HG03066 (cell line): ENCODE measurements around the gene CPO.
"Not testable (repeated sequence)": the region's sequence is repeated elsewhere in the genome, so short reads cannot be mapped to it uniquely, and the experiment has no call there.

Source experiments
- ATAC-seq: cut with Tn5 transposase; IDR thresholded peaks from one replicate; pipeline ENCODE4 v1.9.1; 2021; ENCODE audit warnings: low read depth; ENCODE audit not compliant: unreplicated experiment

CPO gene

GRCh38 chr2:206939340-206939739 lies at the start of gene CPO:
Gene CPO (plus strand): TSS chr2:206939518. CDS start chr2:206939600, 82 bp downstream.
- no peak for ATAC-seq

GRCh38 chr2:206890179-206890578 lies 49.1 kb upstream of the CPO start:
- ATAC-seq: no peak

- ATAC-seq: no peak
Observed at GRCh38 chr2:206890926-206891325, 48.4 kb upstream of the CPO start.

DNA sequence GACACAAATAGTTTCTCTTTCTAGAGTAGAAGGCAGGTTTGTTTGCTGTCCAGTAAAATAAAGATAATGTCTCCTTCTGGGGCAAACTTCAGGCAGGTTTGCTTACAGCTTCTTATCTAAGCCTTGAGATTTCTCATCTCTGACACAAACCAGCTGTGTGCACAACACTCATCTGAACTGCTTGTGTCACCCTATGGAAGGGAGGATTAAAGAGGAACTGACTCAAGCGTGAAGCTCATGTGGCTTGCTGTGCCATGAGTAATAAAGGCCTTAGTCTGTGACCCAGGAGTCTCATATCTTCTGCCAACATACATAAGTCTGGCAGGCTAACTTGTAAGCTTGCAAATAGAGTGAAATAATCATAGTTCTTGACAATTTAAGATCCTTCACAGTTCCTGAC lies 24.2 kb upstream of the CPO start:
- no peak for ATAC-seq

DNA sequence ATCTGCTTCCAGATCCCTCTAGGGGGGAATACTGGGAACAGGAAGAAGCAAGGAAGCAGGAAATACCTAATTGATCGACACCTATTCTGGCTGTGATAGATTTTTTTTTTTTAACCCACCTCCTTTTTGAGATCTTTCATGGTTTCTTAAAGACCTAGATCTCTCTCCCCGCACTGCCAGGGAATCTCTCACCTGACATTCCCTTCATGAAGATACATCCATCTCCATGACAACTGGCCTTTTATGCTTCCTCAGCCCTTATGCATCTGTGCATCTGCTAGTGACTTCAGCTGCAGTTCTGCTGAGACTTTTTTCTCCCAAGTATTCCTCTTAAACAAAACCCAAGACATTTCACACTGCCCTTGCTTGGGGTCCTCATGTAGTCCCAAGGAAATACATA lies 21.1 kb upstream of the CPO start:
- ATAC-seq: no peak

DNA sequence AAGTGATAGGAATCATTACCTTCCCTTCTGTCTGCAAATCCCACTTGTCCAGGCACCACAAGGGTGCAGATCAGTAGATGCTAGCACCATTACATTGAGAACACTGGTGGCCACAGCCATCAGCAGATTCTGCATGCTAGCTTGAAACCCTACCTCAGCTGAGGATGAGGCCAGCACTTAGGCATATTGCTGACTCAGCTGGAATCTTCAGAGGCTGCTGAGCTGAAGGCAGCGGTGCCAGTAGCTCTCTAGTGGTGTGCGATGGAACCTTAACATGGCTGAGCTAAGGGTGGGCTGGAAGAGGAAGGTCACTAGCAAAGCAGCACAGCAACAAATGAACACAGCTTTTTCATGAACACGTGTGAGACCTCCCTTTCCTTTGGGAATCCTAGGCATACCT lies 19.0 kb upstream of the CPO start:
- no peak for ATAC-seq

GRCh38 chr2:206920951-206921350 lies 18.4 kb upstream of the CPO start:
- ATAC-seq: no peak

- no peak for ATAC-seq
Observed at GRCh38 chr2:206921529-206921928, 17.8 kb upstream of the CPO start.

GRCh38 chr2:206935991-206936842 lies 3.1 kb upstream of the CPO start:
- ATAC-seq: no peak

GRCh38 chr2:206936843-206937230 lies 2.5 kb upstream of the CPO start:
- no peak for ATAC-seq

- ATAC-seq: peak; percentile 80
Observed at GRCh38 chr2:206937555-206937954, 1.8 kb upstream of the CPO start.

- ATAC-seq: no peak
Observed at GRCh38 chr2:206940546-206940945, 1.2 kb downstream of the CPO start.

DNA sequence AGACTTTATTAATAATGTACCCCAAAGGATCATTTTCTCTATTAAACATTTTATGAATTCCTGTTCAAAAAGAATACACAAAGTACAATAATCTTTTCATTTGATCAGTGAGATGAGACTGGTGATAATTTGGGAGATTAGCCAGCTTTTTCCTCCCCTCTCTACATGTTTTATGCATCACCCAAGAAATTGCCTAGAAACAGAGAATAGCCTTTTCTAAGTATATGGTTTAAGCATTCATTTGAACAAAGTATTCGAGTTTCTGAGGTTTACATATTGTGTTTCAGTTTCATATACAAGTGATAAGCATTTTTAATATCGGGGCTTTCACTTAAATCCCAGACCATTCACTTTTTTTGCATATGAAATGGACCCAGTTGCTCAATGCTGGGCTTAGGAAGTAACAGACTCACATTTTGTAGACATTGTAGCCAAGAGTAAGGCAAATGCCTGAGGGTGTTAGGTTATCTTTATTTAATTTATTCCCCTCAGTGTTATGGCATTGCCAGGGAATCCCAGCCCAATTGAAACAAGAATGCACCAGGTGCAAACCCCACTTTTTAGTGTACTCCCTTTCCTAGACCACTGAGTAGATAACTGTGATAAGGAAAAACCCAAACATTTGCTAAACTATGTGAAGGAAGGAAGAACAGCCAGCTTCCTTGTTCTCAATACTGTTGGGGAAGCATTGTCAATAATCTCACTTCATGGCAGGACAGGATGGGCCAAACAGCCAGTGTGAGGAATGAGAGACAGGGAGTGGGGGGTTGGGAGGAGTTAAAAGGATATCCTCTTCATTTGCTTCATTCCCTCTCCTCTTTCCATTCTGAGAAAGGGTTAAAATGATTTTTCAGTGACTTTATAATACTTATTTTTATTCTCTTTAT lies 3.5 kb downstream of the CPO start:
- ATAC-seq: no peak

DNA sequence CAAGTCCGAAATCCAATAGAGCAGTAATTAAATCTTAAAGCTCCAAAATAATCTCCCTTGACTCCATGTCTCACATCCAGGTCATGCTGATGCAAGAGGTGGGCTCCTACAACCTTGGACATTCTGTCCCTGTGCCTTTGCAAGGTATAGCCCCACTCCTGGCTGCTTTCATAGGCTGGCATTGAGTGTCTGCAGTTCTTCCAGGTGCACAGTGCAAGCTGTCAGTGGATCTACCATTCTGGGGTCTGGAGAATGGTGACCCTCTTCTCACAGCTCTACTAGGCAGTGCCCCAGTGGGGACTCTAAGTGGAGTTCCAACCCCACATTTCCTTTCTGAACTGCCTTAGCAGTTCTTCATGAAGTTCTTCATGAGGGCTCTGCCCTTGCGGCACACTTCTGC lies 14.1 kb downstream of the CPO start:
- ATAC-seq: not testable (repeated sequence)

- no peak for ATAC-seq
Observed at GRCh38 chr2:206955253-206955652, 15.9 kb downstream of the CPO start.

- ATAC-seq: no peak
Observed at GRCh38 chr2:206958261-206958660, 18.9 kb downstream of the CPO start.

DNA sequence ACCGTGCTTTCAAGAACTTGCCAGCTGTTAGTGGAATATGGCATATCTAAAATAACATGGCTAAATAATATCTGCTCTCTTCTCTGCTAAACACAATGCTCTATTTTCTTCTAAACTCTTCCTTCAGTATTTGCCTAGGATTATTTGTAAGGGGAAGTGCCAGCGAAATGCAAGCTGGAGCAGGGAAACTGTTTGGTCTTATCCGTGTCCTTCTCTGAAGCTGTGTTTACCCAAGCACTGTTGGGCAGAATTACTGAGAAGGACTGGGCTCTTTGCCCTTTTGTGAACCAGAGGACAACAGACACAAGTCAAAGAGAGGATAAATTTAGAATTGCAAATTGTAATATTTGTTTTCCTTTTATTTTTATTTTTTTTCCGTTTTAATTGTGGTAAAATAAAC lies 23.6 kb downstream of the CPO start:
- no peak for ATAC-seq

- no peak for ATAC-seq
Observed at GRCh38 chr2:206968134-206969086, 29.1 kb downstream of the CPO start.

- no peak for ATAC-seq
Observed at GRCh38 chr2:206969192-206969591, 29.9 kb downstream of the CPO start.

- no peak for ATAC-seq
Observed at GRCh38 chr2:206970589-206971360, 31.5 kb downstream of the CPO start.
